HepG2 (cell line): ENCODE measurements around the gene MICB. TPM values are rescaled to one million over a fixed set of nuclear protein-coding genes. Genes with fewer than 3 reads are reported as not detected.

Experiments used
- ATAC-seq: fragments of 200-7000 bp; cut with Tn5 transposase; 3 replicates; pipeline ENCODE4 v1.9.1; 2020; ENCODE audit warnings: mild to moderate bottlenecking, moderate library complexity
- BruUV-seq: library from RNA; stranded (reverse); fragments of 400-500 nt; replicated peaks from 2 replicates; lab custom pipeline; 2021; lab: Mats Ljungman, UMichigan
- CTCF ChIA-PET: fragments of 300-600 bp; formaldehyde crosslinking; extraction: SDS; loops from one replicate; lab custom pipeline; 2021; ENCODE audit warnings: low total read pairs, inconsistent platforms, low intra/inter-chr PET ratio; lab: Yijun Ruan, JAX
- POLR2A ChIA-PET: fragments of 350-600 bp; sonication (Branson Sonifier 250); formaldehyde crosslinking; loops from one replicate; lab custom pipeline; 2020; ENCODE audit warnings: antibody characterized with exemption, inconsistent platforms; lab: Yijun Ruan, JAX
- DNase-seq: peaks from one replicate; pipeline ENCODE4 v3.0.0-alpha.2; 2015; ENCODE audit warnings: low spot score
- FAIRE-seq: peaks from 3 replicates; lab custom pipeline; 2011; peaks lifted over from hg19 to GRCh38; lab: Jason Lieb, UNC
- H2AFZ ChIP-seq: one replicate; pipeline ENCODE4 v1.6.1; 2011; ENCODE audit warnings: low read length, inconsistent platforms
- H3K27ac ChIP-seq: fragments of 300-600 bp; 3 replicates; pipeline ENCODE4 v1.8.0; 2011; ENCODE audit warnings: mixed run types, mild to moderate bottlenecking, mixed read lengths, low read length, inconsistent platforms; ENCODE audit not compliant: insufficient read depth; ENCODE audit errors: extremely low read length
- H3K27me3 ChIP-seq, 2 experiments: fragments of 200-600 bp in 1 of 2; 2 replicates in 1 of 2; 3 replicates in 1 of 2; pipeline versions ENCODE4 v1.6.0 to v1.8.0; 2011; ENCODE audit warnings: low read length in 2 of 2, mild to moderate bottlenecking in 2 of 2, moderate library complexity in 2 of 2, inconsistent platforms in 1 of 2; ENCODE audit not compliant: insufficient read depth in 2 of 2, control insufficient read depth in 1 of 2
- H3K36me3 ChIP-seq, 2 experiments: fragments of 200-600 bp in 1 of 2; replicated peaks in 1 of 2; 2 replicates in 1 of 2; 3 replicates in 1 of 2; pipeline versions ENCODE4 v1.5.1 to v1.8.0; 2011; ENCODE audit warnings: low read length in 2 of 2, inconsistent platforms in 1 of 2; ENCODE audit not compliant: insufficient read depth in 2 of 2, control insufficient read depth in 1 of 2
- H3K4me1 ChIP-seq: 2 replicates; pipeline ENCODE4 v1.5.1; 2012; ENCODE audit warnings: low read length, inconsistent platforms; ENCODE audit not compliant: insufficient read depth
- H3K4me2 ChIP-seq: 2 replicates; pipeline ENCODE4 v1.6.0; 2011; ENCODE audit warnings: low read depth, low read length, inconsistent platforms
- H3K4me3 ChIP-seq, 3 experiments: fragments of 200-600 bp in 1 of 3; sonication (generic), shearing (Covaris generic) in 1 of 3; replicated peaks in 1 of 3; 2 replicates each; pipeline ENCODE4 v1.5.1; 2011 to 2016; ENCODE audit warnings: low read length in 3 of 3, inconsistent platforms in 2 of 3, low read depth in 2 of 3, mild to moderate bottlenecking in 2 of 3, control low read depth in 1 of 3, mixed read lengths in 1 of 3; ENCODE audit not compliant: insufficient read depth in 1 of 3
- H3K79me2 ChIP-seq: one replicate; pipeline ENCODE4 v1.6.1; 2011; ENCODE audit warnings: low read length, inconsistent platforms; ENCODE audit not compliant: insufficient read depth
- H3K9ac ChIP-seq: 2 replicates; pipeline ENCODE4 v1.6.0; 2011; ENCODE audit warnings: mild to moderate bottlenecking, low read depth, low read length, inconsistent platforms; ENCODE audit not compliant: insufficient read depth
- H3K9me3 ChIP-seq: 2 replicates; pipeline ENCODE4 v1.5.1; 2012; ENCODE audit warnings: mild to moderate bottlenecking, low read length
- H4K20me1 ChIP-seq: 2 replicates; pipeline ENCODE4 v1.6.0; 2011; ENCODE audit warnings: inconsistent platforms, mild to moderate bottlenecking, low read length, moderate library complexity; ENCODE audit not compliant: insufficient read depth
- ATF5 ChIP-seq: sonication (generic); formaldehyde crosslinking; IDR thresholded peaks from 2 replicates; pipeline ENCODE4 v1.4.0; 2020; ENCODE audit warnings: mild to moderate bottlenecking, low read depth, missing genetic modification reagents
- BCL3 ChIP-seq: sonication (generic); formaldehyde crosslinking; IDR thresholded peaks from 2 replicates; pipeline ENCODE4 v1.5.1; 2020; ENCODE audit warnings: mild to moderate bottlenecking, missing genetic modification reagents, moderate library complexity
- CREB3 ChIP-seq: sonication (generic); formaldehyde crosslinking; IDR thresholded peaks from 2 replicates; pipeline ENCODE4 v1.5.0; 2020; ENCODE audit warnings: missing genetic modification reagents
- KLF9 ChIP-seq: IDR thresholded peaks from 2 replicates; pipeline ENCODE4 v1.6.1; 2016; ENCODE audit warnings: low read depth
- LCORL ChIP-seq, 2 experiments: fragments of 450-650 bp in 1 of 2; sonication (generic) in 1 of 2; formaldehyde crosslinking in 1 of 2; IDR thresholded peaks; 2 replicates each; pipeline versions ENCODE4 v1.5.0 to v1.6.1; 2017 to 2020; ENCODE audit warnings: antibody characterized with exemption in 1 of 2, missing genetic modification reagents in 1 of 2
- MYPOP ChIP-seq: sonication (generic); formaldehyde crosslinking; IDR thresholded peaks from 2 replicates; pipeline ENCODE4 v1.8.1; 2023; ENCODE audit warnings: mild to moderate bottlenecking, moderate library complexity, missing genetic modification reagents
- TEF ChIP-seq: sonication (generic); formaldehyde crosslinking; IDR thresholded peaks from 2 replicates; pipeline ENCODE4 v1.5.0; 2020; ENCODE audit warnings: missing genetic modification reagents
- WIZ ChIP-seq: sonication (generic); formaldehyde crosslinking; IDR thresholded peaks from 2 replicates; pipeline ENCODE4 v1.5.1; 2020; ENCODE audit warnings: mild to moderate bottlenecking, missing genetic modification reagents
- ZBTB14 ChIP-seq: sonication (generic); formaldehyde crosslinking; IDR thresholded peaks from 2 replicates; pipeline ENCODE4 v1.4.0; 2020; ENCODE audit warnings: missing genetic modification reagents
- ZFYVE20 ChIP-seq: sonication (generic); formaldehyde crosslinking; IDR thresholded peaks from 2 replicates; pipeline ENCODE4 v1.8.0; 2023; ENCODE audit warnings: low read depth, mild to moderate bottlenecking, moderate library complexity, missing genetic modification reagents, borderline replicate concordance
- ZGPAT ChIP-seq: IDR thresholded peaks from 2 replicates; pipeline ENCODE4 v1.6.1; 2016; ENCODE audit warnings: mild to moderate bottlenecking
- ZNF280D ChIP-seq: sonication (generic); formaldehyde crosslinking; IDR thresholded peaks from 2 replicates; pipeline ENCODE4 v1.5.1; 2020; ENCODE audit warnings: mild to moderate bottlenecking, missing genetic modification reagents
- ZSCAN29 ChIP-seq: sonication (generic); formaldehyde crosslinking; conservative IDR thresholded peaks from 2 replicates; pipeline ENCODE4 v1.4.0; 2020; ENCODE audit warnings: mild to moderate bottlenecking, missing genetic modification reagents
- WGBS: methylation state at CpG from one replicate; pipeline ENCODE4 v1.1.6; 2017; ENCODE audit warnings: low lambda C conversion rate; 5-methylcytosine and 5-hydroxymethylcytosine counted together
- in situ Hi-C: cut with HindIII; loops from 2 replicates; pipeline ENCODE4 v1.10.0; 2017; ENCODE audit warnings: low pct_unique_long_range_greater_than_20kb; ENCODE audit not compliant: extremely low pct_ligation_motif_present
- intact Hi-C: fragments of 100-400 bp; cut with micrococcal nuclease; formaldehyde crosslinking; loops from one replicate; pipeline ENCODE4 v1.10.0; 2022; ENCODE audit not compliant: unreplicated experiment
- polyA plus RNA-seq, 8 experiments: library from polyadenylated mRNA; depleted of rRNA in 3 of 8; stranded (reverse) in 7 of 8; unstranded in 1 of 8; fragments of >200 nt; fragmentation: Illumina TruSeq in 4 of 8; extraction: Trizol in 4 of 8; gene quantifications; 2 replicates each; pipeline versions ENCODE4 v1.2.1 to v1.2.3, GENCODE V29; 2011 to 2016; ENCODE audit warnings: low read depth in 4 of 8, missing spikeins in 1 of 8, mixed read lengths in 1 of 8; ENCODE audit not compliant: insufficient read depth in 1 of 8
- total RNA-seq, 5 experiments: library from RNA; depleted of rRNA; stranded (reverse); fragments of >200 nt; fragmentation: Illumina TruSeq; extraction: Trizol; gene quantifications; 2 replicates each; pipeline ENCODE4 v1.2.3, GENCODE V29; 2016; ENCODE audit warnings: low read depth in 1 of 5

The MICB gene
- total and polyA plus RNA-seq, 2 of the 13 experiments (the other 11 are each of a cell fraction or from before 2014, with no cell fraction given) = 12.5 to 12.8 TPM

GRCh38 chr6:31489086-31489485 lies 8.9 kb upstream of the MICB start:
- BruUV-seq = no TSS peak
- DNase-seq = no peak
- no peaks in the 10 kb centered on the region; a peak in 1 of 5 replicates for H3K27me3 ChIP-seq
- H4K20me1 ChIP-seq = no peaks in the 10 kb centered on the region
- peaks cover 16% of the 10 kb centered on the region for H3K4me1 ChIP-seq
- POLR2A ChIA-PET = no interaction called here
- no peak overlapping the region for H3K9ac ChIP-seq
- no peak overlapping the region for H3K4me2 ChIP-seq
- H3K4me3 ChIP-seq = no peak overlapping the region
- H3K36me3 ChIP-seq = no peaks in the 10 kb centered on the region
- 28% methylated on average over 4 of the region's 4 CpGs for WGBS
- H2AFZ ChIP-seq = no peak overlapping the region
- CTCF ChIA-PET = no interaction called here
- FAIRE-seq = no peak
- intact Hi-C loops (loop anchor here (5.0 kb wide), 1 partner anchor 97 kb away; no protein-coding TSS in a partner anchor), in situ Hi-C loops (no loop called here)
- no peaks in the 10 kb centered on the region for H3K9me3 ChIP-seq
- no peak for ATAC-seq
- H3K79me2 ChIP-seq = no peaks in the 10 kb centered on the region
- no peak for TF ChIP-seq ZBTB14
- TF ChIP-seq ZNF280D (CRISPR knock-in tag) = no peak
- no peak for TF ChIP-seq ZFYVE20
- no peak for TF ChIP-seq TEF (CRISPR knock-in tag)
- no peak for TF ChIP-seq ZGPAT (CRISPR knock-in tag)
- TF ChIP-seq BCL3 (CRISPR knock-in tag) = no peak
- no peak for TF ChIP-seq MYPOP (CRISPR knock-in tag)
- no peak for TF ChIP-seq ATF5 (CRISPR knock-in tag)
- no peak for TF ChIP-seq LCORL (IDR thresholded peaks at IDR 0.05)
- TF ChIP-seq LCORL (CRISPR knock-in tag; IDR thresholded peaks at IDR 0.05) = no peak
- no peak for TF ChIP-seq WIZ
- TF ChIP-seq ZSCAN29 (CRISPR knock-in tag) = no peak
- no peak for TF ChIP-seq CREB3 (CRISPR knock-in tag)
- TF ChIP-seq KLF9 (CRISPR knock-in tag) = no peak
- no peak overlapping the region for H3K27ac ChIP-seq
